ENCODE measurements around the gene SLC7A11.

Gene SLC7A11

GRCh38 chr4:138275216-138275615 lies 33.1 kb upstream of the SLC7A11 start:
- no peak for TF ChIP-seq CTCF (IDR thresholded peaks at IDR 0.05; ENCODE audit: low read depth, low read length)
- no peak for DNase-seq
- H3K4me3 ChIP-seq (ENCODE audit: low read depth, low read length): no peak overlapping the region
- no peaks in the 10 kb centered on the region for H3K27me3 ChIP-seq
- no peaks in the 10 kb centered on the region for H3K36me3 ChIP-seq
- no peaks in the 10 kb centered on the region for H3K9me3 ChIP-seq
- no peaks in the 10 kb centered on the region for H3K4me1 ChIP-seq

- no peaks in the 10 kb centered on the region for H3K9me3 ChIP-seq
- no peak for TF ChIP-seq CTCF (IDR thresholded peaks at IDR 0.05; ENCODE audit: low read depth, low read length)
- no peak overlapping the region for H3K4me3 ChIP-seq (ENCODE audit: low read depth, low read length)
- no peaks in the 10 kb centered on the region for H3K4me1 ChIP-seq
- no peaks in the 10 kb centered on the region for H3K36me3 ChIP-seq
- H3K27me3 ChIP-seq: no peaks in the 10 kb centered on the region
- DNase-seq: no peak
These were observed 27.0 kb upstream of the SLC7A11 start for GRCh38 chr4:138269175-138269574.

GRCh38 chr4:138267835-138268234 lies 25.7 kb upstream of the SLC7A11 start:
- Histone ChIP-seq H3K4me1 (no peaks in the 10 kb centered on the region), H3K4me3 (ENCODE audit: low read depth, low read length) (no peak overlapping the region), H3K36me3 (no peaks in the 10 kb centered on the region), H3K9me3 (no peaks in the 10 kb centered on the region), H3K27me3 (no peaks in the 10 kb centered on the region)
- TF ChIP-seq CTCF (IDR thresholded peaks at IDR 0.05; ENCODE audit: low read depth, low read length): no peak
- DNase-seq: no peak

- no peaks in the 10 kb centered on the region for H3K4me1 ChIP-seq
- H3K27me3 ChIP-seq: no peaks in the 10 kb centered on the region
- H3K9me3 ChIP-seq: no peaks in the 10 kb centered on the region
- TF ChIP-seq CTCF (IDR thresholded peaks at IDR 0.05; ENCODE audit: low read depth, low read length): no peak
- DNase-seq: no peak
- no peaks in the 10 kb centered on the region for H3K36me3 ChIP-seq
- H3K4me3 ChIP-seq (ENCODE audit: low read depth, low read length): no peak overlapping the region
These were observed 24.8 kb upstream of the SLC7A11 start for GRCh38 chr4:138266948-138267347.

- no peaks in the 10 kb centered on the region for H3K36me3 ChIP-seq
- DNase-seq: no peak
- no peak overlapping the region for H3K4me3 ChIP-seq (ENCODE audit: low read depth, low read length)
- TF ChIP-seq CTCF (IDR thresholded peaks at IDR 0.05; ENCODE audit: low read depth, low read length): no peak
- H3K4me1 ChIP-seq: no peaks in the 10 kb centered on the region
- no peaks in the 10 kb centered on the region for H3K9me3 ChIP-seq
- H3K27me3 ChIP-seq: no peaks in the 10 kb centered on the region
These were observed 21.2 kb upstream of the SLC7A11 start for GRCh38 chr4:138263247-138263816.

- no peak for TF ChIP-seq CTCF (IDR thresholded peaks at IDR 0.05; ENCODE audit: low read depth, low read length)
- no peaks in the 10 kb centered on the region for H3K27me3 ChIP-seq
- no peak overlapping the region for H3K4me3 ChIP-seq (ENCODE audit: low read depth, low read length)
- H3K9me3 ChIP-seq: no peaks in the 10 kb centered on the region
- H3K4me1 ChIP-seq: no peaks in the 10 kb centered on the region
- no peak for DNase-seq
- H3K36me3 ChIP-seq: no peaks in the 10 kb centered on the region
These were observed 20.3 kb upstream of the SLC7A11 start for GRCh38 chr4:138262469-138262868.
